ENCODE data around the gene LKAAEAR1. TPM values are rescaled to one million over a fixed set of nuclear protein-coding genes. Genes with fewer than 3 reads are reported as not detected.
A peak's percentile ranks its signal among the peaks of the same experiment; 100 is the strongest.

LKAAEAR1 gene
- total RNA-seq, 1 donor from 2014 or later: 0.23 TPM

GRCh38 chr20:64037199-64037497, 47.0 kb downstream of the LKAAEAR1 start:
- H3K36me3 Mint-ChIP-seq (ENCODE audit: low read depth): peaks cover 16% of the 10 kb centered on the region
- no peak for DNase-seq
- peaks cover 50% of the 10 kb centered on the region for H3K4me1 Mint-ChIP-seq
- H3K9me3 Mint-ChIP-seq: no peaks in the 10 kb centered on the region
- intact Hi-C loops (cut with micrococcal nuclease): loop anchor here (5.0 kb wide), 1 partner anchor 500 kb away; the partner anchor contains the start of gene PTK6
- H3K4me3 Mint-ChIP-seq: peak overlapping the region; percentile 79
- peak overlapping the region; percentile 84 for H3K27ac Mint-ChIP-seq
- H3K27me3 Mint-ChIP-seq: no peaks in the 10 kb centered on the region

- intact Hi-C loops (cut with micrococcal nuclease): loop anchor here (5.0 kb wide), 1 partner anchor 499 kb away; the partner anchor contains the start of gene PTK6
- peak; percentile 64 for DNase-seq
- H3K9me3 Mint-ChIP-seq: no peaks in the 10 kb centered on the region
- H3K36me3 Mint-ChIP-seq (ENCODE audit: low read depth): peaks cover 18% of the 10 kb centered on the region
- H3K4me1 Mint-ChIP-seq: peaks cover 49% of the 10 kb centered on the region
- peak overlapping the region; percentile 79 for H3K4me3 Mint-ChIP-seq
- H3K27ac Mint-ChIP-seq: peak overlapping the region; percentile 84
- H3K27me3 Mint-ChIP-seq: no peaks in the 10 kb centered on the region
Observed at GRCh38 chr20:64036346-64037198, 47.6 kb downstream of the LKAAEAR1 start.

GRCh38 chr20:64035933-64036345, 48.3 kb downstream of the LKAAEAR1 start, which contains the start of gene C20orf204:
Gene C20orf204 (plus strand): TSS chr20:64036182. CDS start chr20:64036324, 142 bp downstream.
- Mint-ChIP-seq H3K4me1 (peaks cover 48% of the 10 kb centered on the region), H3K4me3 (peak within 1 kb of the TSS; percentile 79), H3K27me3 (no peaks in the 10 kb centered on the region), H3K36me3 (ENCODE audit: low read depth) (peaks cover 21% of the 10 kb centered on the region), H3K9me3 (no peaks in the 10 kb centered on the region), H3K27ac (peak within 1 kb of the TSS; percentile 95)
- intact Hi-C loops (cut with micrococcal nuclease): loop anchor here (5.0 kb wide), 1 partner anchor 499 kb away; the partner anchor contains the start of gene PTK6
- DNase-seq: peak; percentile 65

- H3K27me3 Mint-ChIP-seq: no peaks in the 10 kb centered on the region
- peak overlapping the region; percentile 79 for H3K4me3 Mint-ChIP-seq
- no peaks in the 10 kb centered on the region for H3K9me3 Mint-ChIP-seq
- H3K36me3 Mint-ChIP-seq (ENCODE audit: low read depth): peaks cover 25% of the 10 kb centered on the region
- H3K4me1 Mint-ChIP-seq: peaks cover 45% of the 10 kb centered on the region
- intact Hi-C loops (cut with micrococcal nuclease): loop anchor here (5.0 kb wide), 1 partner anchor 498 kb away; the partner anchor contains the start of gene PTK6
- DNase-seq: peak; percentile 87
- peak overlapping the region; percentile 95 for H3K27ac Mint-ChIP-seq
Observed at GRCh38 chr20:64035066-64035932, 48.9 kb downstream of the LKAAEAR1 start.

GRCh38 chr20:64033981-64034493, 50.2 kb downstream of the LKAAEAR1 start:
- Mint-ChIP-seq H3K9me3 (no peaks in the 10 kb centered on the region), H3K4me3 (peak overlapping the region; percentile 8), H3K36me3 (ENCODE audit: low read depth) (peaks cover 34% of the 10 kb centered on the region), H3K27me3 (no peaks in the 10 kb centered on the region), H3K4me1 (peaks cover 38% of the 10 kb centered on the region), H3K27ac (peak overlapping the region; percentile 95)
- intact Hi-C loops (cut with micrococcal nuclease): no loop called here
- peak; percentile 59 for DNase-seq

Other genes with a start within 250 kb of the LKAAEAR1 start
- 0.19 TPM in 1 of 2 replicates, not detected in the other for gene ABHD16B, start 222.9 kb downstream of the LKAAEAR1 start, total RNA-seq
- 75.9 and 78.8 TPM in 2 replicates for gene TPD52L2, start 219.1 kb downstream of the LKAAEAR1 start, total RNA-seq
- 42.3 and 43.1 TPM in 2 replicates for gene DNAJC5, start 189.3 kb downstream of the LKAAEAR1 start, total RNA-seq
- 48.1 and 49.5 TPM in 2 replicates for gene UCKL1, start 128.0 kb downstream of the LKAAEAR1 start, total RNA-seq
- 26.0 and 26.9 TPM in 2 replicates for gene ZNF512B, start 114.5 kb downstream of the LKAAEAR1 start, total RNA-seq
- 34.4 and 37.5 TPM in 2 replicates for gene SAMD10, start 104.8 kb downstream of the LKAAEAR1 start, total RNA-seq
- 79.5 and 81.3 TPM in 2 replicates for gene PRPF6, start 103.3 kb downstream of the LKAAEAR1 start, total RNA-seq
- 5.5 and 6.8 TPM in 2 replicates for gene C20orf204, start 48.2 kb downstream of the LKAAEAR1 start, total RNA-seq
- gene SOX18, start 34.8 kb downstream of the LKAAEAR1 start, total RNA-seq: 0.84 and 0.92 TPM in 2 replicates
- gene TCEA2, start 21.2 kb downstream of the LKAAEAR1 start, total RNA-seq: 35.4 and 36.8 TPM in 2 replicates
- gene RGS19, start 4.9 kb downstream of the LKAAEAR1 start, total RNA-seq: 50.0 TPM in 2 replicates
- gene OPRL1, start 4.3 kb downstream of the LKAAEAR1 start, total RNA-seq: 0.23 and 0.28 TPM in 2 replicates
- not detected in 2 replicates for gene NPBWR2, start 23.2 kb upstream of the LKAAEAR1 start, total RNA-seq
- not detected in 2 replicates for gene MYT1, start 80.1 kb upstream of the LKAAEAR1 start, total RNA-seq
- gene PCMTD2, start 171.3 kb upstream of the LKAAEAR1 start, total RNA-seq: 34.6 TPM in 2 replicates